GM19452 (cell line): Measurements from ENCODE around the gene AKR1E2.
"Not testable (repeated sequence)": the region's sequence is repeated elsewhere in the genome, so short reads cannot be mapped to it uniquely, and the experiment has no call there.

Experiments
- ATAC-seq: cut with Tn5 transposase; IDR thresholded peaks from one replicate; pipeline ENCODE4 v1.9.1; 2021; ENCODE audit not compliant: unreplicated experiment

Gene AKR1E2

GRCh38 chr10:4813023-4813422 lies 13.0 kb upstream of the AKR1E2 start:
- no peak for ATAC-seq

GRCh38 chr10:4813496-4813895 lies 12.5 kb upstream of the AKR1E2 start:
- no peak for ATAC-seq

GRCh38 chr10:4815646-4816180 lies 10.3 kb upstream of the AKR1E2 start:
- ATAC-seq, result not testable (repeated sequence)

- no peak for ATAC-seq
Observed at GRCh38 chr10:4816966-4817365, 9.0 kb upstream of the AKR1E2 start.

GRCh38 chr10:4819067-4819466 lies 6.9 kb upstream of the AKR1E2 start:
- no peak for ATAC-seq

GRCh38 chr10:4819707-4820106 lies 6.3 kb upstream of the AKR1E2 start:
- no peak for ATAC-seq

GRCh38 chr10:4820804-4821401 lies 5.1 kb upstream of the AKR1E2 start:
- no peak for ATAC-seq

GRCh38 chr10:4822208-4822607 lies 3.8 kb upstream of the AKR1E2 start:
- no peak for ATAC-seq

GRCh38 chr10:4824791-4825310 lies 1.2 kb upstream of the AKR1E2 start:
- no peak for ATAC-seq

GRCh38 chr10:4825456-4825867 lies 545 bp upstream of the AKR1E2 start:
- ATAC-seq, result no peak

- no peak for ATAC-seq
Observed at GRCh38 chr10:4826792-4827324, 851 bp downstream of the AKR1E2 start.

- no peak for ATAC-seq
Observed at GRCh38 chr10:4828005-4828404, 2.0 kb downstream of the AKR1E2 start.

GRCh38 chr10:4830551-4830950 lies 4.5 kb downstream of the AKR1E2 start:
- ATAC-seq, result no peak

GRCh38 chr10:4831091-4831490 lies 5.1 kb downstream of the AKR1E2 start:
- no peak for ATAC-seq

GRCh38 chr10:4833286-4833685 lies 7.3 kb downstream of the AKR1E2 start:
- ATAC-seq, result no peak

GRCh38 chr10:4834898-4835405 lies 8.9 kb downstream of the AKR1E2 start:
- ATAC-seq, result no peak

GRCh38 chr10:4835494-4835918 lies 9.5 kb downstream of the AKR1E2 start:
- no peak for ATAC-seq

GRCh38 chr10:4836416-4836969 lies 10.5 kb downstream of the AKR1E2 start:
- no peak for ATAC-seq

- ATAC-seq, result no peak
Observed at GRCh38 chr10:4837551-4837950, 11.5 kb downstream of the AKR1E2 start.

- ATAC-seq, result no peak
Observed at GRCh38 chr10:4838743-4839142, 12.7 kb downstream of the AKR1E2 start.

- no peak for ATAC-seq
Observed at GRCh38 chr10:4839353-4839752, 13.3 kb downstream of the AKR1E2 start.

GRCh38 chr10:4840151-4840550 lies 14.1 kb downstream of the AKR1E2 start:
- ATAC-seq, result no peak
